ENCODE measurements around the gene PKP4. TPM values are rescaled to one million over a fixed set of nuclear protein-coding genes. Genes with fewer than 3 reads are reported as not detected.

Gene PKP4
- total RNA-seq, 2 donors from 2014 or later = 43.7 to 67.3 TPM

DNA sequence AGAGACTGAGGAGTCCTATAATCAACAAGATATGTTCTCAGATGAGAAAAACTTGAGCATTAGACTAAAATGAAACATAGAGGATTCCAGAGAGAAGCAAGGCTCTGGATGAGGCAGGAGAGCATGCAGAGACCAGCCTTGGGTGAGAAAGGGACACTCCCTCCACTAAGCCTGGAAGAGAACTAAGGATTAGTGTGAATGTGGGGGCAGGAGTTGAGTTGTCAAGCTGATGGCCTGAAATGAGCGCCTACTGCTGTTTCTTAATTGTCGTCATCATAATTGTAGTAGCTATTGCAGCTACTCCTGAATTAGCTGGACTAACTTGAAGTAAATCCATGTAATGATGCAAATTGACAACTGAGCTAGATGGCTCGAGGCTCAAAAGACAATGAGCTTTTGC is 114.1 kb downstream of the PKP4 start:
- no peaks in the 10 kb centered on the region for H3K4me1 ChIP-seq
- H3K4me3 ChIP-seq = no peak overlapping the region
- no peak for DNase-seq
- no peak overlapping the region for H3K9ac ChIP-seq (ENCODE audit: low read depth in 2 of 2, low read length in 2 of 2)
- H3K36me3 ChIP-seq = no peaks in the 10 kb centered on the region
- no peaks in the 10 kb centered on the region for H3K27me3 ChIP-seq
- intact Hi-C loops (cut with DNase I) = no loop called here
- no peaks in the 10 kb centered on the region for H3K9me3 ChIP-seq
- H3K27ac ChIP-seq = no peak overlapping the region
- TF ChIP-seq, protein P1, sequence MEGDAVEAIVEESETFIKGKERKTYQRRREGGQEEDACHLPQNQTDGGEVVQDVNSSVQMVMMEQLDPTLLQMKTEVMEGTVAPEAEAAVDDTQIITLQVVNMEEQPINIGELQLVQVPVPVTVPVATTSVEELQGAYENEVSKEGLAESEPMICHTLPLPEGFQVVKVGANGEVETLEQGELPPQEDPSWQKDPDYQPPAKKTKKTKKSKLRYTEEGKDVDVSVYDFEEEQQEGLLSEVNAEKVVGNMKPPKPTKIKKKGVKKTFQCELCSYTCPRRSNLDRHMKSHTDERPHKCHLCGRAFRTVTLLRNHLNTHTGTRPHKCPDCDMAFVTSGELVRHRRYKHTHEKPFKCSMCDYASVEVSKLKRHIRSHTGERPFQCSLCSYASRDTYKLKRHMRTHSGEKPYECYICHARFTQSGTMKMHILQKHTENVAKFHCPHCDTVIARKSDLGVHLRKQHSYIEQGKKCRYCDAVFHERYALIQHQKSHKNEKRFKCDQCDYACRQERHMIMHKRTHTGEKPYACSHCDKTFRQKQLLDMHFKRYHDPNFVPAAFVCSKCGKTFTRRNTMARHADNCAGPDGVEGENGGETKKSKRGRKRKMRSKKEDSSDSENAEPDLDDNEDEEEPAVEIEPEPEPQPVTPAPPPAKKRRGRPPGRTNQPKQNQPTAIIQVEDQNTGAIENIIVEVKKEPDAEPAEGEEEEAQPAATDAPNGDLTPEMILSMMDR (IDR thresholded peaks at IDR 0.05) = no peak

DNA sequence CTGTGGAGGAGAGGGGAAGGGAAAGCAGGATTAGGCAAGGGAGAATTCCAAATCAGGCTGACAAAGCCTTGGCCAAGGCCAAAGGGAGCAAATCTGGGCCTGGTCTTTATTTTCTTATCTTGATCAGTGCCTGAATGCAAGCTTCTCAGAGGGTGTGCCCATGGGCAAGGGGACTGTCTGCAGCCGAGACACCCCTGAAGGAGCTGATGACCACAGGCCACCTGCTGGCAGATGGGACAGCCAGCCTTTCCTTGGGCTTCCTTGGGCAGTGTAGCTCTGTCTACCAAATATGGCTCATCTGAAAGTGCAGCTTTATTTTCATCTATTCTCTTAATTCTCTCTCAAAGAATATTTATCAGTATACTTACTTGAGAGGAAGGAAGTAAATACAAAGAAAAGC is 117.0 kb downstream of the PKP4 start:
- intact Hi-C loops (cut with DNase I) = no loop called here
- no peak overlapping the region for H3K27ac ChIP-seq
- H3K36me3 ChIP-seq = no peaks in the 10 kb centered on the region
- H3K9me3 ChIP-seq = no peaks in the 10 kb centered on the region
- H3K4me1 ChIP-seq = no peaks in the 10 kb centered on the region
- no peak overlapping the region for H3K9ac ChIP-seq (ENCODE audit: low read depth in 2 of 2, low read length in 2 of 2)
- no peak overlapping the region for H3K4me3 ChIP-seq
- no peaks in the 10 kb centered on the region for H3K27me3 ChIP-seq
- no peak for DNase-seq
- TF ChIP-seq, protein P1 (IDR thresholded peaks at IDR 0.05) = no peak

DNA sequence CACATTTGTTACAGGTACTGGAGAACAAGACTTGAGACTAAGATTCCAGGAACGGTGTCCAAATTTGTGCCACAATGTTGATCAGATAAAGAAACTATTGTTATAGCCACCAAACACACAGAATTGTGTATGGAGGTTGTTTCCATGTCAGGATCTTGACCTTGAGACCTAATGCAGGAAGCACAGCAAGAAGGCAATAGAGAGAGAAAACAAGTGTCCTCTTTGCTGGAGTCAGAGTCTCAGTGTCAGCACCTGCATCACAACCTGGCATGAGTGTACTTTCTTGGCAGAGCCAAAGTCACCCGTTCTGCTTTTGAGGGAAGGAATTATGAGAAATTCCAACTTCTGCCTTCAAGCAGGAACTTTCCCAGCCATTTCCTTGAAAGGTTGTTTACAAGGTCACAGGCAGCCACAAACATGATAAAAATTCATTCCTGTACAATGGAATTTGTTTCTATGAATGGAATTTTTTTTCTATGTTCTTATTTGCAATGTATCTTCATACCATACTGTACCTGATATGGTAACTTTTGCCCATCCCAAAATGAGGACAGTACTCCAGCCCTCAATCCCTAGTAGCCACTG is 118.4 kb downstream of the PKP4 start:
- TF ChIP-seq, protein P1 (IDR thresholded peaks at IDR 0.05) = no peak
- Histone ChIP-seq H3K36me3 (no peaks in the 10 kb centered on the region), H3K27me3 (no peaks in the 10 kb centered on the region), H3K9ac (ENCODE audit: low read depth in 2 of 2, low read length in 2 of 2) (no peak overlapping the region), H3K4me3 (no peak overlapping the region), H3K9me3 (no peaks in the 10 kb centered on the region), H3K4me1 (no peaks in the 10 kb centered on the region), H3K27ac (no peak overlapping the region)
- DNase-seq = no peak
- intact Hi-C loops (cut with DNase I) = no loop called here

DNA sequence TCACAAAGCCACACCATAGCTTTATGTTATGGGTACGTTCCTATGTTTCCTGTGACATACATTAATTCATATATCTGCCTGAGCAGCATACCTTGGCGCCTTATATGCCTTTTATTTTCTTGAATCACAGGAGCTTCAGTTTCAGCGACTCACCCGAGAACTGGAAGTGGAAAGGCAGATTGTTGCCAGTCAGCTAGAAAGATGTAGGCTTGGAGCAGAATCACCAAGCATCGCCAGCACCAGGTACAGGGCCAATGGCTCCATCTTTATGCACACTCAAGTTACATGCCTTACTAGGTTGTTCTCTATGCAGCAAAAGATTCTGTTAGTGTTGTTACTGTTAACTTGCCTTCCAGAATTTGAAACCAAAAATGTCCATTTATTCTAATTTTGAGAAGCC is 120.4 kb downstream of the PKP4 start:
- DNase-seq = no peak
- no peaks in the 10 kb centered on the region for H3K9me3 ChIP-seq
- intact Hi-C loops (cut with DNase I) = no loop called here

DNA sequence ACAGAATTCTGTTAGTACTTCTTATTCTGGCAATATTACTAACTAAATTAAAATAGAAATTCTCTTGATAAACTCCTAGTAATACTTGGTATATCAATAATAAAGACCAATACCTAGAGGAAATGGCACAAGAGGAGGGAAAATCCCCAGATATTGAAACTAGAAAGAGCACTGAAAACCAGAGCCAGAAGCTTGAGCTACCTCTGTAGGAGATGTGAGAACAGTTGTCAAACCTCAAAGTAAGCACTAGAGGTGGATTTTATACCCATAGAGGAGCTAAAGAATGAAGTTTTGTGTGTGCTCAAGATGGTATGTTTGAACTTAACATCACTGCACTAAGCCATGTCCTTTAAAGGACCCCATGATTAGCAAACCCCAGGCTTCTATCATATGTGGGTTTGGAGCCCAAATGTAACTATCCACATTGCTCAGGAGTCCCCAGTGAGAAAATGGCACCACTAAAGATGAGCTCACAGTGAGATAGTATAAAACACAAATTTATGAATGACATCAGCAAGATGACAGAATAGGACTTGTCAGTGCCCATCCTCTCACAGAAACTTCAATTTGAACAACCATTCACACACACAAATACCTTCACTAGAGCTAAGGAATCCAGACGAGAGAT is 122.1 kb downstream of the PKP4 start:
- H3K9me3 ChIP-seq = no peaks in the 10 kb centered on the region

More for the DNA sequence above, 120.4 kb downstream of the PKP4 start:
- Histone ChIP-seq H3K27ac (no peak overlapping the region), H3K4me3 (no peak overlapping the region), H3K36me3 (no peaks in the 10 kb centered on the region), H3K4me1 (no peaks in the 10 kb centered on the region), H3K27me3 (no peaks in the 10 kb centered on the region), H3K9ac (ENCODE audit: low read depth in 2 of 2, low read length in 2 of 2) (no peak overlapping the region)
- TF ChIP-seq, protein P1 (IDR thresholded peaks at IDR 0.05) = no peak

More for the DNA sequence above, 122.1 kb downstream of the PKP4 start:
- no peaks in the 10 kb centered on the region for H3K36me3 ChIP-seq
- no peak for DNase-seq
- H3K4me3 ChIP-seq = no peak overlapping the region
- no peak overlapping the region for H3K27ac ChIP-seq
- H3K4me1 ChIP-seq = no peaks in the 10 kb centered on the region
- intact Hi-C loops (cut with DNase I) = no loop called here
- H3K27me3 ChIP-seq = no peaks in the 10 kb centered on the region
- H3K9ac ChIP-seq (ENCODE audit: low read depth in 2 of 2, low read length in 2 of 2) = no peak overlapping the region
- TF ChIP-seq, protein P1 (IDR thresholded peaks at IDR 0.05) = no peak

Data from colonic mucosa (tissue), 4 donors.